PC-9 (cell line): ENCODE results near the gene TLN1.

Source experiments
- EZH2 ChIP-seq: fragments of 200-600 bp; sonication (generic); IDR thresholded peaks from 2 replicates; pipeline ENCODE4 v1.8.0; 2017; ENCODE audit warnings: antibody characterized with exemption, low read depth
- TF ChIP-seq, protein P1 (sequence below): fragments of 200-600 bp; sonication (generic); conservative IDR thresholded peaks from 2 replicates; pipeline ENCODE4 v1.6.1; 2017; ENCODE audit warnings: mixed run types, antibody characterized with exemption, mild to moderate bottlenecking, moderate library complexity

DNA sequence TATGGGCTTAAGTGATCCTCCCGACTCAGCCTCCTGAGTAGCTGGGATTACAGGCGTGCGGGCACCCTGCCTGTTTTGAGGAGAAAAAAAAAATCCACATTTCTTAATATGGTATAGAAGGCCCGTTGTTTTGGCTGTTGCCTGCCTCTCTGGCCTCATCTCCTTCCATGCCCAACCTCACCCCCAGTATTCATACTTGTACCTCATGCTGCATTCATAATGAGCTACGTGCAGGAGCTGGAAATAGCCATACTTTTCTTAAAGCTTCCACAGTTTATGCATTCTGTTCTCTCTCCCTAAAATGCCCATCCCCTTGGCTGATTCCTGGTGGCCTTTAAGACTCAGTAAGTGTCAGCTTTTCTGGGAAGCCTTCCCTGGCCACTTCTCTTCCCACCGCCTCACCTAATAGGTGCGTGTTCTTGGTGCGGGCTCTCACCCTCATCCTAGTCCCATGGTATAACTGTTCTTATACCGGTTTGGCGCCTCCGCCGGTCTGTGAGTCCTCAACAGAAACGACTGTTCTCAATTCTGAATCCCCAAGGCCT is 40.2 kb downstream of the TLN1 start:
- TF ChIP-seq, protein P1, sequence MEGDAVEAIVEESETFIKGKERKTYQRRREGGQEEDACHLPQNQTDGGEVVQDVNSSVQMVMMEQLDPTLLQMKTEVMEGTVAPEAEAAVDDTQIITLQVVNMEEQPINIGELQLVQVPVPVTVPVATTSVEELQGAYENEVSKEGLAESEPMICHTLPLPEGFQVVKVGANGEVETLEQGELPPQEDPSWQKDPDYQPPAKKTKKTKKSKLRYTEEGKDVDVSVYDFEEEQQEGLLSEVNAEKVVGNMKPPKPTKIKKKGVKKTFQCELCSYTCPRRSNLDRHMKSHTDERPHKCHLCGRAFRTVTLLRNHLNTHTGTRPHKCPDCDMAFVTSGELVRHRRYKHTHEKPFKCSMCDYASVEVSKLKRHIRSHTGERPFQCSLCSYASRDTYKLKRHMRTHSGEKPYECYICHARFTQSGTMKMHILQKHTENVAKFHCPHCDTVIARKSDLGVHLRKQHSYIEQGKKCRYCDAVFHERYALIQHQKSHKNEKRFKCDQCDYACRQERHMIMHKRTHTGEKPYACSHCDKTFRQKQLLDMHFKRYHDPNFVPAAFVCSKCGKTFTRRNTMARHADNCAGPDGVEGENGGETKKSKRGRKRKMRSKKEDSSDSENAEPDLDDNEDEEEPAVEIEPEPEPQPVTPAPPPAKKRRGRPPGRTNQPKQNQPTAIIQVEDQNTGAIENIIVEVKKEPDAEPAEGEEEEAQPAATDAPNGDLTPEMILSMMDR = no peak
- TF ChIP-seq EZH2 = no peak
